MM.1S (cell line): Measurements from ENCODE around the gene ATXN2L.
A peak's percentile ranks its signal among the peaks of the same experiment; 100 is the strongest.
"Not testable (repeated sequence)": the region's sequence is repeated elsewhere in the genome, so short reads cannot be mapped to it uniquely, and the experiment has no call there.

ENCODE experiments used
- DNase-seq: peaks from one replicate; pipeline ENCODE4 v3.0.0-alpha.2; 2015
- H2AFZ ChIP-seq: fragments of 300-600 bp; sonication (generic); 2 replicates; pipeline ENCODE4 v1.6.0; 2016; ENCODE audit warnings: antibody characterized with exemption, low read length
- H3F3A ChIP-seq: fragments of 300-600 bp; sonication (generic); 2 replicates; pipeline ENCODE4 v1.6.1; 2016; ENCODE audit warnings: mild to moderate bottlenecking, antibody characterized with exemption, low read length, moderate library complexity, mixed read lengths; ENCODE audit not compliant: insufficient read depth
- H3K27ac ChIP-seq: fragments of 300-600 bp; sonication (generic); 2 replicates; pipeline ENCODE4 v1.5.1; 2016; ENCODE audit warnings: mild to moderate bottlenecking, low read length
- H3K27me3 ChIP-seq: fragments of 300-600 bp; sonication (generic); replicated peaks from 2 replicates; pipeline ENCODE4 v1.6.0; 2016; ENCODE audit warnings: low read length; ENCODE audit not compliant: insufficient read depth
- H3K36me3 ChIP-seq: fragments of 300-600 bp; sonication (generic); replicated peaks from 2 replicates; pipeline ENCODE4 v1.6.1; 2016; ENCODE audit warnings: mild to moderate bottlenecking, low read length, mixed read lengths; ENCODE audit not compliant: insufficient read depth
- H3K4me1 ChIP-seq: fragments of 300-600 bp; sonication (generic); 2 replicates; pipeline ENCODE4 v1.6.1; 2016; ENCODE audit warnings: low read length, mixed read lengths
- H3K4me2 ChIP-seq: fragments of 300-600 bp; sonication (generic); 2 replicates; pipeline ENCODE4 v1.6.0; 2016; ENCODE audit warnings: low read depth, low read length
- H3K4me3 ChIP-seq: fragments of 300-600 bp; sonication (generic); 2 replicates; pipeline ENCODE4 v1.5.1; 2016; ENCODE audit warnings: low read length, mixed read lengths
- H3K79me2 ChIP-seq: fragments of 300-600 bp; sonication (generic); 2 replicates; pipeline ENCODE4 v1.6.1; 2016; ENCODE audit warnings: mixed run types, low read length, mixed read lengths
- H3K9ac ChIP-seq: fragments of 300-600 bp; sonication (generic); 2 replicates; pipeline ENCODE4 v1.6.1; 2016; ENCODE audit warnings: low read length, mixed read lengths
- H3K9me2 ChIP-seq: fragments of 300-600 bp; sonication (generic); replicated peaks from 2 replicates; pipeline ENCODE4 v1.6.1; 2016; ENCODE audit warnings: mild to moderate bottlenecking, low read length, mixed read lengths; ENCODE audit not compliant: insufficient read depth
- H3K9me3 ChIP-seq: fragments of 300-600 bp; sonication (generic); replicated peaks from 2 replicates; pipeline ENCODE4 v1.6.1; 2016; ENCODE audit warnings: mild to moderate bottlenecking, low read length, mixed read lengths; ENCODE audit not compliant: insufficient read depth
- H4K20me1 ChIP-seq: fragments of 300-600 bp; sonication (generic); 2 replicates; pipeline ENCODE4 v1.6.1; 2016; ENCODE audit warnings: mild to moderate bottlenecking, low read length, moderate library complexity, mixed read lengths; ENCODE audit not compliant: insufficient read depth
- EZH2 ChIP-seq: fragments of 300-600 bp; sonication (generic); optimal IDR thresholded peaks from 2 replicates; pipeline ENCODE3; 2017; ENCODE audit warnings: low read depth, mild to moderate bottlenecking, antibody characterized with exemption, low read length, mixed read lengths
- EZH2phosphoT487 ChIP-seq: fragments of 300-600 bp; sonication (generic); IDR thresholded peaks from 2 replicates; pipeline ENCODE4 v1.6.1; 2018; ENCODE audit warnings: antibody characterized with exemption, low read length
- TF ChIP-seq, protein P1 (sequence below): fragments of 300-600 bp; sonication (generic); IDR thresholded peaks from 2 replicates; pipeline ENCODE4 v1.5.1; 2016; ENCODE audit warnings: antibody characterized with exemption, low read length, mixed read lengths

ATXN2L gene

DNA sequence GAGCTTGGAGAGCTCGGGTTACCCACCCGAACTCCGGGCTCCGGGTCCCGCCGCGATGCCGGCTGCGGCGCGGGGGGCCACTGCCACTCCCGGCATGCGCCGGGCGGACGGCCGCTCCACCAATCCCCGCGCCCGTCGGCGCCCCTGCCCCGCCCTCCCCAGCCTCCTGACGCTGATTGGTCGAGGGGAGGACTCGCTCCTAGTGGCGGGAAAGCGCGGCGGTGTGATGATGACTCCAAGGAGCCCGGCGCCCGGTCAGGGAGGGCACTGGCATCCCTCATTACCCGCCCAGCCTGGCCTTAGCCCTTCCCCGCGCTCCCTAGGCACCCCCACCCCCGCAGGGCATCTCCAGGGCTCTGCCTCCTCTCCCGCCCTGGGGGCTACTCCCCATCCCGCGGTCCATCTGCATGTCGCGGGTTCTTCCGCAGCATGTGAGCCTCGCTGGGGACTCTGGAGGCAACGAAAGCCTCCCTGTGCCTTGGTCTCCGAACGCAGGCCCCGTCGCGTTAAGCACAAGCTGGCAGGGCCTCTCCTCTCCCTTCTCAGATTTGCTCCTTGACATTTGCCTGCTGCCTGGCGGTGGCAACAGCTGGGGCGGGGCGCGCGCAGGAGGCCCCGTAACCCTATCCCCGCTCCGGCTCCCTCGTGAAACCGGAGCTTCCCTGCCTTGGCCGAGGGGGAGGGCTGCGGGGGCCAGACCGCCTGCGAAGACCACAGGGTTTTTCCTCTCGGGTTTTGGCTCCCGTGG is 57.2 kb downstream of the ATXN2L start:
- no peaks in the 10 kb centered on the region for H3K36me3 ChIP-seq
- no peaks in the 10 kb centered on the region for H3K9me2 ChIP-seq
- no peaks in the 10 kb centered on the region for H3F3A ChIP-seq
- H2AFZ ChIP-seq: peak overlapping the region; percentile 99
- peak; percentile 88 for DNase-seq
- no peaks in the 10 kb centered on the region for H3K27me3 ChIP-seq
- H4K20me1 ChIP-seq: no peaks in the 10 kb centered on the region
- no peaks in the 10 kb centered on the region for H3K9me3 ChIP-seq
- no peaks in the 10 kb centered on the region for H3K79me2 ChIP-seq
- H3K4me2 ChIP-seq: peak overlapping the region; percentile 95
- H3K9ac ChIP-seq: peak overlapping the region; percentile 68; the same call in 1 of the 2 replicates
- peak overlapping the region; percentile 87 for H3K4me3 ChIP-seq
- TF ChIP-seq, protein P1, sequence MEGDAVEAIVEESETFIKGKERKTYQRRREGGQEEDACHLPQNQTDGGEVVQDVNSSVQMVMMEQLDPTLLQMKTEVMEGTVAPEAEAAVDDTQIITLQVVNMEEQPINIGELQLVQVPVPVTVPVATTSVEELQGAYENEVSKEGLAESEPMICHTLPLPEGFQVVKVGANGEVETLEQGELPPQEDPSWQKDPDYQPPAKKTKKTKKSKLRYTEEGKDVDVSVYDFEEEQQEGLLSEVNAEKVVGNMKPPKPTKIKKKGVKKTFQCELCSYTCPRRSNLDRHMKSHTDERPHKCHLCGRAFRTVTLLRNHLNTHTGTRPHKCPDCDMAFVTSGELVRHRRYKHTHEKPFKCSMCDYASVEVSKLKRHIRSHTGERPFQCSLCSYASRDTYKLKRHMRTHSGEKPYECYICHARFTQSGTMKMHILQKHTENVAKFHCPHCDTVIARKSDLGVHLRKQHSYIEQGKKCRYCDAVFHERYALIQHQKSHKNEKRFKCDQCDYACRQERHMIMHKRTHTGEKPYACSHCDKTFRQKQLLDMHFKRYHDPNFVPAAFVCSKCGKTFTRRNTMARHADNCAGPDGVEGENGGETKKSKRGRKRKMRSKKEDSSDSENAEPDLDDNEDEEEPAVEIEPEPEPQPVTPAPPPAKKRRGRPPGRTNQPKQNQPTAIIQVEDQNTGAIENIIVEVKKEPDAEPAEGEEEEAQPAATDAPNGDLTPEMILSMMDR: no peak
- TF ChIP-seq EZH2phosphoT487 (no peak), EZH2 (no peak)
- H3K4me1 ChIP-seq: peaks cover 6% of the 10 kb centered on the region; the same call in 1 of the 2 replicates
- no peak overlapping the region for H3K27ac ChIP-seq

DNA sequence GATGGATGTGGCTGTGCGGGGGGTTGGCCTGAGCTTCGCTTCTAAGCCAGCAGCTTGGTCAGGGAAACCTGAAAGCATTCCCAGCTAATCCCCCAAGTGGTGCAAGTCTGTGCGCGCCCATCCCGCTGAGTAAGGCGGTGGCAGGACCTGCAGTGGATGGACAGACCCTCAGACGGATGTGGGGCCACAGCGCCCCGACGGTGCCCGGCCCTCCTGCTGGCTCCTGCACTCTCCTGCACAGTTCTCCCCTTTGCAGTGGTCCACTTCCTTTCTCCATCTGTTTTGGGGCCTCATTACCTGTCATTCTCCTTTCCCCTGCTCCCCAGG is 57.8 kb downstream of the ATXN2L start:
- H3K4me3 ChIP-seq: no peak overlapping the region
- DNase-seq: no peak
- peaks cover 6% of the 10 kb centered on the region; the same call in 1 of the 2 replicates for H3K4me1 ChIP-seq
- H3K79me2 ChIP-seq: no peaks in the 10 kb centered on the region
- no peak for TF ChIP-seq EZH2
- TF ChIP-seq EZH2phosphoT487: no peak
- TF ChIP-seq, protein P1: no peak
- H3K4me2 ChIP-seq: peak overlapping the region; percentile 95
- H2AFZ ChIP-seq: peak overlapping the region; percentile 97
- no peaks in the 10 kb centered on the region for H3K9me3 ChIP-seq
- no peak overlapping the region for H3K27ac ChIP-seq
- no peaks in the 10 kb centered on the region for H3F3A ChIP-seq
- no peaks in the 10 kb centered on the region for H4K20me1 ChIP-seq
- H3K9me2 ChIP-seq: no peaks in the 10 kb centered on the region
- H3K9ac ChIP-seq: no peak overlapping the region
- no peaks in the 10 kb centered on the region for H3K36me3 ChIP-seq
- H3K27me3 ChIP-seq: no peaks in the 10 kb centered on the region

DNA sequence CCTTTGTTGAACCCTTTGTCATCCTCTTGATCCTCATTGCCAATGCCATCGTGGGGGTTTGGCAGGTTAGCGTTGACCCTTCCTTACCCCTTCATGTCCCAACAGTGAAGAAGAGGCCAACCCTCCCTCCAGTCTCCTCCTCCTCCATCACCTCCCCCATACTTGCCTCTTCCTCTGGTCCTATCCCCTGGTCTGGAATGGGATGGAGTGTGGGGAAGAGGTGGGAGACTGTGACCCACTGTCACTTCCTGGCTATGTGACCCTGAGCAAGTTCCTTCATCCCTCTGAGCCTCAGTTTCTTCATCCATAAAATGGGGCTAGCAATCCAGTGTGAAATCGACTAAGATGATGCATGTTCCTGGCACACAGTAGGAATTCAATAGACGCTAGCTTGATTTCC is 58.2 kb downstream of the ATXN2L start:
- H3F3A ChIP-seq: no peaks in the 10 kb centered on the region
- H2AFZ ChIP-seq: no peak overlapping the region
- H3K4me1 ChIP-seq: peaks cover 6% of the 10 kb centered on the region; the same call in 1 of the 2 replicates
- H3K36me3 ChIP-seq: no peaks in the 10 kb centered on the region
- TF ChIP-seq EZH2: no peak
- no peak for TF ChIP-seq EZH2phosphoT487
- TF ChIP-seq, protein P1: no peak
- no peaks in the 10 kb centered on the region for H3K9me2 ChIP-seq
- DNase-seq: no peak
- H3K79me2 ChIP-seq: no peaks in the 10 kb centered on the region
- no peak overlapping the region for H3K4me3 ChIP-seq
- no peaks in the 10 kb centered on the region for H4K20me1 ChIP-seq
- no peak overlapping the region for H3K4me2 ChIP-seq
- no peaks in the 10 kb centered on the region for H3K27me3 ChIP-seq
- no peak overlapping the region for H3K9ac ChIP-seq
- H3K9me3 ChIP-seq: no peaks in the 10 kb centered on the region
- no peak overlapping the region for H3K27ac ChIP-seq

DNA sequence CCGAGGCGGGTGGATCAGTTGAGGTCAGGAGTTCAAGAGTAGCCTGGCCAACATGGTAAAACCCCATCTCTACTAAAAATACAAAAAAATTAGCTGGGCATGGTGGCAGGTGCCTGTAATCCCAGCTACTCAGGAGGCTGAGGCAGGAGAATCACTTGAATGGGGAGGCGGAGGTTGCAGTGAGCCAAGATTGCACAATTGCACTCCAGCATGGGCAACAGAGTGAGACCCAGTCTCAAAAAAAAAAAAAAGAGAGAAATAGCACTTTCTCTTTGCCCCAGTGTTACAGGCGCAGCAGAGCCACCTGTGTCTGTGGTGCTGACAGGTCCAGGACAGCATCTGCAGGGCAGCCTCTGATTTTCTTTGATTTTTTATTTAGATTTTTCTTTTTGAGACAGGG is 58.8 kb downstream of the ATXN2L start:
- not testable (repeated sequence) for H3K9me3 ChIP-seq, H3K79me2 ChIP-seq, H3K27ac ChIP-seq, H4K20me1 ChIP-seq, H3K9ac ChIP-seq, H3K4me3 ChIP-seq, H3K27me3 ChIP-seq, H2AFZ ChIP-seq, H3F3A ChIP-seq, H3K4me1 ChIP-seq, H3K9me2 ChIP-seq, H3K4me2 ChIP-seq, DNase-seq, H3K36me3 ChIP-seq
